PC-3 (cell line): ENCODE data around the gene CLIC4. TPM values are rescaled to one million over a fixed set of nuclear protein-coding genes. Genes with fewer than 3 reads are reported as not detected.
A peak's percentile ranks its signal among the peaks of the same experiment; 100 is the strongest.
"Not testable (repeated sequence)": the region's sequence is repeated elsewhere in the genome, so short reads cannot be mapped to it uniquely, and the experiment has no call there.

Experiments
- ATAC-seq: fragments of 200-7000 bp; cut with Tn5 transposase; 2 replicates; pipeline ENCODE4 v1.9.1; 2020; ENCODE audit warnings: mild to moderate bottlenecking, moderate library complexity
- BruUV-seq: library from RNA; stranded (reverse); fragments of 400-500 nt; replicated peaks from 2 replicates; lab custom pipeline; 2021; lab: Mats Ljungman, UMichigan
- CTCF ChIA-PET: fragments of 300-600 bp; sonication (Branson Sonifier 250); formaldehyde crosslinking; loops from one replicate; lab custom pipeline; 2022; ENCODE audit warnings: antibody characterized with exemption; lab: Charles Lee
- POLR2A ChIA-PET: fragments of 300-600 bp; sonication (Branson Sonifier 250); formaldehyde crosslinking; loops from one replicate; lab custom pipeline; 2022; ENCODE audit warnings: antibody characterized with exemption; ENCODE audit not compliant: unreplicated experiment; lab: Charles Lee
- DNase-seq: peaks from one replicate; pipeline ENCODE4 v3.0.0-alpha.2; 2015
- H2AFZ ChIP-seq: fragments of 300-600 bp; sonication (generic); 2 replicates; pipeline ENCODE4 v1.6.0; 2016; ENCODE audit warnings: antibody characterized with exemption, low read length
- H3F3A ChIP-seq: fragments of 300-600 bp; sonication (generic); one replicate; pipeline ENCODE4 v1.6.0; 2017; ENCODE audit warnings: antibody characterized with exemption, low read length, control low read depth, mild to moderate bottlenecking; ENCODE audit not compliant: unreplicated experiment
- H3K27ac ChIP-seq: fragments of 300-600 bp; sonication (generic); 2 replicates; pipeline ENCODE4 v1.5.1; 2016; ENCODE audit warnings: mild to moderate bottlenecking, low read length
- H3K27me3 ChIP-seq: fragments of 300-600 bp; sonication (generic); 2 replicates; pipeline ENCODE4 v1.6.1; 2016; ENCODE audit warnings: low read length, mixed read lengths
- H3K36me3 ChIP-seq: fragments of 300-600 bp; sonication (generic); 2 replicates; pipeline ENCODE4 v1.6.1; 2016; ENCODE audit warnings: low read depth, mixed run types, low read length, mixed read lengths
- H3K4me1 ChIP-seq: fragments of 300-600 bp; sonication (generic); 2 replicates; pipeline ENCODE4 v1.5.1; 2016; ENCODE audit warnings: low read length; ENCODE audit not compliant: insufficient read depth
- H3K4me2 ChIP-seq: fragments of 300-600 bp; sonication (generic); 2 replicates; pipeline ENCODE4 v1.6.0; 2016; ENCODE audit warnings: low read length
- H3K4me3 ChIP-seq: fragments of 300-600 bp; sonication (generic); 2 replicates; pipeline ENCODE4 v1.5.1; 2016; ENCODE audit warnings: mild to moderate bottlenecking, low read length, mixed read lengths
- H3K79me2 ChIP-seq: fragments of 300-600 bp; sonication (generic); 2 replicates; pipeline ENCODE4 v1.6.1; 2017; ENCODE audit warnings: low read length, mixed read lengths
- H3K9ac ChIP-seq: fragments of 300-600 bp; sonication (generic); 2 replicates; pipeline ENCODE4 v1.6.0; 2016; ENCODE audit warnings: mild to moderate bottlenecking, low read length
- H3K9me2 ChIP-seq: fragments of 300-600 bp; sonication (generic); replicated peaks from 2 replicates; pipeline ENCODE4 v1.6.1; 2016; ENCODE audit warnings: mixed run types, low read length, mixed read lengths
- H3K9me3 ChIP-seq: fragments of 300-600 bp; sonication (generic); 2 replicates; pipeline ENCODE4 v1.6.1; 2016; ENCODE audit warnings: low read length, mixed read lengths
- H4K20me1 ChIP-seq: fragments of 300-600 bp; sonication (generic); 2 replicates; pipeline ENCODE4 v1.6.1; 2016; ENCODE audit warnings: low read length, mixed read lengths
- CTCF ChIP-seq: fragments of 300-600 bp; sonication (generic); conservative IDR thresholded peaks from 2 replicates; pipeline ENCODE4 v1.5.1; 2017; ENCODE audit warnings: antibody characterized with exemption, low read depth, mild to moderate bottlenecking, low read length
- EZH2 ChIP-seq: fragments of 300-600 bp; sonication (generic); IDR thresholded peaks from one replicate; pipeline ENCODE4 v1.6.1; 2017; ENCODE audit warnings: antibody characterized with exemption, mild to moderate bottlenecking, low read length; ENCODE audit not compliant: unreplicated experiment
- EZH2phosphoT487 ChIP-seq: fragments of 300-600 bp; sonication (generic); IDR thresholded peaks from 2 replicates; pipeline ENCODE4 v1.6.1; 2018; ENCODE audit warnings: mild to moderate bottlenecking, antibody characterized with exemption, low read length, borderline replicate concordance
- intact Hi-C: fragments of 100-400 bp; cut with micrococcal nuclease; formaldehyde crosslinking; loops from 2 replicates; pipeline ENCODE4 v1.9.0; 2023
- total RNA-seq: library from RNA; depleted of rRNA; stranded (reverse); fragments of >200 nt; gene quantifications from 2 replicates; pipeline ENCODE4 v1.2.3, GENCODE V29; 2014

Gene CLIC4
- total RNA-seq, 1 experiment from 2014 or later = 57.6 TPM

- peak overlapping the region; percentile 52 for H3K4me3 ChIP-seq
- POLR2A ChIA-PET = interaction anchor here (1.3 kb wide), 1 partner anchor 40 kb away, joined by 4 read pairs; the partner anchor contains the start of gene CLIC4
These were observed 39.8 kb upstream of the CLIC4 start for GRCh38 chr1:24705260-24706073.

GRCh38 chr1:24706074-24706389 lies 39.2 kb upstream of the CLIC4 start:
- Histone ChIP-seq H3K27ac (peak overlapping the region; percentile 72), H2AFZ (peak overlapping the region; percentile 68), H3K4me3 (peak overlapping the region; percentile 52), H3K9ac (peak overlapping the region; percentile 18; the same call in 1 of the 2 replicates), H3K4me1 (peaks cover 31% of the 10 kb centered on the region), H3K4me2 (peak overlapping the region; percentile 74)
- H3K27me3 ChIP-seq, DNase-seq, H4K20me1 ChIP-seq, H3F3A ChIP-seq, BruUV-seq, H3K79me2 ChIP-seq, intact Hi-C loops, H3K36me3 ChIP-seq, H3K9me3 ChIP-seq, ATAC-seq, H3K9me2 ChIP-seq: not testable (repeated sequence)
- CTCF ChIA-PET = interaction anchor here (1.1 kb wide), 1 partner anchor 17 kb away, joined by 3 read pairs; no protein-coding TSS in a partner anchor
- POLR2A ChIA-PET = interaction anchor here (1.3 kb wide), 1 partner anchor 39 kb away, joined by 4 read pairs; the partner anchor contains the start of gene CLIC4

More at GRCh38 chr1:24705260-24706073, 39.8 kb upstream of the CLIC4 start:
- peak overlapping the region; percentile 68 for H2AFZ ChIP-seq
- peak; percentile 98 for DNase-seq
- intact Hi-C loops = loop anchor here (1.0 kb wide), 1 partner anchor 40 kb away; the partner anchor contains the start of gene CLIC4
- peak overlapping the region; percentile 72 for H3K27ac ChIP-seq
- H3K4me1 ChIP-seq = peaks cover 31% of the 10 kb centered on the region
- CTCF ChIA-PET = interaction anchor here (0.6 to 1.1 kb wide), 5 partner anchors 17 to 129 kb away, joined by 3 to 5 read pairs (median 4); partner anchors contain the start of gene CLIC4
- H3K36me3 ChIP-seq = no peaks in the 10 kb centered on the region
- no peaks in the 10 kb centered on the region for H3K9me3 ChIP-seq
- BruUV-seq = no TSS peak
- no peaks in the 10 kb centered on the region for H3K79me2 ChIP-seq
- H4K20me1 ChIP-seq = no peaks in the 10 kb centered on the region
- peak overlapping the region; percentile 60 for H3K9ac ChIP-seq
- H3F3A ChIP-seq = no peaks in the 10 kb centered on the region
- peak overlapping the region; percentile 74 for H3K4me2 ChIP-seq
- TF ChIP-seq EZH2 (no peak), CTCF (no peak), EZH2phosphoT487 (no peak)
- peak; percentile 98 for ATAC-seq
- H3K9me2 ChIP-seq = no peaks in the 10 kb centered on the region
- no peaks in the 10 kb centered on the region for H3K27me3 ChIP-seq

- Histone ChIP-seq H3K9ac (no peak overlapping the region), H3K79me2 (no peaks in the 10 kb centered on the region), H3K9me3 (no peaks in the 10 kb centered on the region), H3K4me3 (no peak overlapping the region), H2AFZ (no peak overlapping the region), H3K36me3 (no peaks in the 10 kb centered on the region), H3K27ac (no peak overlapping the region), H3K4me2 (no peak overlapping the region), H3K4me1 (peaks cover 31% of the 10 kb centered on the region), H3F3A (no peaks in the 10 kb centered on the region), H4K20me1 (no peaks in the 10 kb centered on the region), H3K9me2 (no peaks in the 10 kb centered on the region), H3K27me3 (no peaks in the 10 kb centered on the region)
- no peak for ATAC-seq
- CTCF ChIA-PET = no interaction called here
- POLR2A ChIA-PET = no interaction called here
- intact Hi-C loops = no loop called here
- no peak for TF ChIP-seq EZH2phosphoT487
- no TSS peak for BruUV-seq
- peak; percentile 67 for DNase-seq
These were observed 37.6 kb upstream of the CLIC4 start for GRCh38 chr1:24707687-24708086.
